Measurements from ENCODE around the gene RCL1. TPM values are rescaled to one million over a fixed set of nuclear protein-coding genes. Genes with fewer than 3 reads are reported as not detected.
"Not testable (repeated sequence)": the region's sequence is repeated elsewhere in the genome, so short reads cannot be mapped to it uniquely, and the experiment has no call there.

The RCL1 gene
- polyA plus RNA-seq, 2 donors: 8.5 to 10.8 TPM

DNA sequence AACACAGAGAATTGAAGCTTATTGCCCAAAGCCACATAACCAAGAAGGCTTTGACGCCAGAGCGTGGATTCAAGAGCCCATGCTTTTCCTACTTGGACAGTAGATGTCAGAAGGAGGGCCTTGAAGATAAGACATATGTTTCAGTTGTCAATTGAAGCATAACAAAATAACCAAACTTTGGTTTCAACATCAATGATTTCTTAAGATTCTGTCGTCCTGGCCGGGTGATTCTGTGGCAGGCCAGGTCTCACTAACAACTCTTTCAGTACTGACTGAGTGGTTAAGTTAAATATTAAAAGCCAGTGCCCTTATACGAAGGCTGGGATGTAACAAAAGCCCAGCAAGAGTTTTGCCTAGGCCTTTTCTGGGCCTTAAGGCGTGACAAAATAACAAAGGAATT, 94.0 kb downstream of the RCL1 start:
- WGBS, 2 donors: 57 to 58% methylated on average over 6 of the region's 6 CpGs
- Histone ChIP-seq H3K36me3 (ENCODE audit: control insufficient read depth in 2 of 2, insufficient read depth in 2 of 2, low read length in 1 of 2) (no peaks in the 10 kb centered on the region), H3K4me3 (ENCODE audit: low read depth in 1 of 2, low read length in 2 of 2) (no peak overlapping the region), H3K27ac (ENCODE audit: low read depth in 2 of 2, low read length in 1 of 2) (no peak overlapping the region), H3K27me3 (ENCODE audit: control insufficient read depth in 1 of 2, insufficient read depth in 2 of 2, low read length in 2 of 2) (no peaks in the 10 kb centered on the region), H3K9me3 (ENCODE audit: control insufficient read depth in 2 of 2, insufficient read depth in 1 of 2, low read depth in 1 of 2, low read length in 1 of 2) (no peaks in the 10 kb centered on the region), H3K4me1 (ENCODE audit: control insufficient read depth in 2 of 2, insufficient read depth in 2 of 2, low read length in 1 of 2) (no peaks in the 10 kb centered on the region)

DNA sequence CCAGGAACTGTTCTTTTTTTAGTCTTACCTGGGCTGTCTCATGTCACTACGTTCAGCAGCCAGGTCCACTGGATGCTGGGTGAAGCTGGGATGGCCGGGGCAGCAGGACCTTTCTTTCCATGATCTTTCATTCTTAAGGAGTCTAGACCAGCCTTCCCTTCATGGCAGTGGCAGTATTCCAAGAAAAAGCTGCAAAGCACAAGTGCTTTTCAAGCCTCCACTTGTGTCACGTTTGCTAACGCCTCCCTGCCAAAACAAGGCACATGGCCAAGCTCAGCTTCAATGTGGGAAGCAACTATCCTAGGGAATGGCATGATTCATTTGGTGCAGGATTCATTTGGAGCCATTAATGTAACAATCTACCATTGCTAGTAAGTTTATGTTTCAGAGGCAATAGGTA, 94.8 kb downstream of the RCL1 start:
- 22 to 41% methylated on average over 4 of the region's 4 CpGs for whole genome bisulfite sequencing, 2 donors

DNA sequence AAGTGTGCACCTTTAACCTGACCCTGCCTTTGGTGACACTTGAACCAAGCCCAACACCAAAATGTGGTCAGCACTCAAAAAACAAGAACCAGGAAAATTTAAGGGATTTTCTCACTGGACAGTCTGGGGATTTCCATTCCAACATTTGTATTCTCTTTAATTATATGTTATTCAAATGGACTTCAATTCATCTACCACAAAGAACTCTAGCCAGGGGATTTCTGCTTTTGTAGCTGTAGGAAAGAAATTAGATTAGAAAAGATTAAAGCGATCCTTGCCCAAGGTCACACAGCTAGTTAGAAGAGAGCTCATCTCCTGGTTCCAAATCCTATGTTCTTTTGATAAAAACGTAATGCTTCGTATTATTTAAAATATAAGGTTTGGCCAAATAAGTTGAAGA, 97.5 kb downstream of the RCL1 start:
- H3K9me3 ChIP-seq (ENCODE audit: control insufficient read depth in 2 of 2, insufficient read depth in 1 of 2, low read depth in 1 of 2, low read length in 1 of 2): no peaks in the 10 kb centered on the region
- H3K27ac ChIP-seq (ENCODE audit: low read depth in 2 of 2, low read length in 1 of 2): no peak overlapping the region
- H3K4me1 ChIP-seq (ENCODE audit: control insufficient read depth in 2 of 2, insufficient read depth in 2 of 2, low read length in 1 of 2): no peaks in the 10 kb centered on the region
- no peaks in the 10 kb centered on the region for H3K27me3 ChIP-seq (ENCODE audit: control insufficient read depth in 1 of 2, insufficient read depth in 2 of 2, low read length in 2 of 2)
- no peak overlapping the region for H3K4me3 ChIP-seq (ENCODE audit: low read depth in 1 of 2, low read length in 2 of 2)
- no peaks in the 10 kb centered on the region for H3K36me3 ChIP-seq (ENCODE audit: control insufficient read depth in 2 of 2, insufficient read depth in 2 of 2, low read length in 1 of 2)
- WGBS, 2 donors: 75 to 78% methylated on average over 3 of the region's 3 CpGs

More for the DNA sequence above, 94.8 kb downstream of the RCL1 start:
- no peak overlapping the region for H3K4me3 ChIP-seq (ENCODE audit: low read depth in 1 of 2, low read length in 2 of 2)
- H3K36me3 ChIP-seq (ENCODE audit: control insufficient read depth in 2 of 2, insufficient read depth in 2 of 2, low read length in 1 of 2): no peaks in the 10 kb centered on the region
- H3K27me3 ChIP-seq (ENCODE audit: control insufficient read depth in 1 of 2, insufficient read depth in 2 of 2, low read length in 2 of 2): no peaks in the 10 kb centered on the region
- H3K4me1 ChIP-seq (ENCODE audit: control insufficient read depth in 2 of 2, insufficient read depth in 2 of 2, low read length in 1 of 2): no peaks in the 10 kb centered on the region
- H3K9me3 ChIP-seq (ENCODE audit: control insufficient read depth in 2 of 2, insufficient read depth in 1 of 2, low read depth in 1 of 2, low read length in 1 of 2): no peaks in the 10 kb centered on the region
- no peak overlapping the region for H3K27ac ChIP-seq (ENCODE audit: low read depth in 2 of 2, low read length in 1 of 2)

DNA sequence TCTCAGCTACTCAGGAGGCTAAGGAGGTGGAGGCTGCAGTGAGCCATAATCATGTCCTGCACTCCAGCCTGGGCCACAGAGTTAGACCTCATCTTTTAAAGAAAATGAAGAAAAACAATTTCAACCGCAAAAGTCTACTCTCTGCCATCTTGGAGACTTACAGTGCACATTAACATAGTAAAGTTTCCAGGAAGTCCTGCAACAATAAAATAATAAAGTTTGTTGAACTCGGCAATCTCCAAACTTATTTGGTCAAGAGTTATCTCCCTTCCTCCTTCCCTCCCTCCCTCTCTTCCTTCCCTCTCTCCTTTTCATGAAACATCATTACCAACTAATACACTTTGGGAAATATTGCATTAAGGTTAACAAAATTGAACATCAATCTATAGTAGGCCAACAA, 98.2 kb downstream of the RCL1 start:
- Histone ChIP-seq H3K9me3 (ENCODE audit: control insufficient read depth in 2 of 2, insufficient read depth in 1 of 2, low read depth in 1 of 2, low read length in 1 of 2) (no peaks in the 10 kb centered on the region), H3K4me3 (ENCODE audit: low read depth in 1 of 2, low read length in 2 of 2) (no peak overlapping the region), H3K4me1 (ENCODE audit: control insufficient read depth in 2 of 2, insufficient read depth in 2 of 2, low read length in 1 of 2) (no peaks in the 10 kb centered on the region), H3K27ac (ENCODE audit: low read depth in 2 of 2, low read length in 1 of 2) (no peak overlapping the region), H3K36me3 (ENCODE audit: control insufficient read depth in 2 of 2, insufficient read depth in 2 of 2, low read length in 1 of 2) (no peaks in the 10 kb centered on the region), H3K27me3 (ENCODE audit: control insufficient read depth in 1 of 2, insufficient read depth in 2 of 2, low read length in 2 of 2) (no peaks in the 10 kb centered on the region)
- WGBS, 2 donors: 42 to 44% methylated on average over 2 of the region's 2 CpGs

- H3K27ac ChIP-seq (ENCODE audit: low read depth in 2 of 2, low read length in 1 of 2): no peak overlapping the region
- WGBS, 2 donors: 99% methylated on average over 3 of the region's 3 CpGs
Measured at GRCh38 chr9:4891674-4892073, 98.9 kb downstream of the RCL1 start.

GRCh38 chr9:4892501-4893194, 99.9 kb downstream of the RCL1 start:
- H3K27me3 ChIP-seq (ENCODE audit: control insufficient read depth in 1 of 2, insufficient read depth in 2 of 2, low read length in 2 of 2): no peaks in the 10 kb centered on the region
- no peaks in the 10 kb centered on the region for H3K4me1 ChIP-seq (ENCODE audit: control insufficient read depth in 2 of 2, insufficient read depth in 2 of 2, low read length in 1 of 2)
- WGBS, 2 donors: 90 to 96% methylated on average over 5 of the region's 5 CpGs
- no peak overlapping the region for H3K4me3 ChIP-seq (ENCODE audit: low read depth in 1 of 2, low read length in 2 of 2)
- no peaks in the 10 kb centered on the region for H3K36me3 ChIP-seq (ENCODE audit: control insufficient read depth in 2 of 2, insufficient read depth in 2 of 2, low read length in 1 of 2)
- H3K9me3 ChIP-seq (ENCODE audit: control insufficient read depth in 2 of 2, insufficient read depth in 1 of 2, low read depth in 1 of 2, low read length in 1 of 2): no peaks in the 10 kb centered on the region
- no peak overlapping the region for H3K27ac ChIP-seq (ENCODE audit: low read depth in 2 of 2, low read length in 1 of 2)

More at GRCh38 chr9:4891674-4892073, 98.9 kb downstream of the RCL1 start:
- no peaks in the 10 kb centered on the region for H3K27me3 ChIP-seq (ENCODE audit: control insufficient read depth in 1 of 2, insufficient read depth in 2 of 2, low read length in 2 of 2)
- H3K4me3 ChIP-seq (ENCODE audit: low read depth in 1 of 2, low read length in 2 of 2): no peak overlapping the region
- H3K9me3 ChIP-seq (ENCODE audit: control insufficient read depth in 2 of 2, insufficient read depth in 1 of 2, low read depth in 1 of 2, low read length in 1 of 2): no peaks in the 10 kb centered on the region
- H3K4me1 ChIP-seq (ENCODE audit: control insufficient read depth in 2 of 2, insufficient read depth in 2 of 2, low read length in 1 of 2): no peaks in the 10 kb centered on the region
- H3K36me3 ChIP-seq (ENCODE audit: control insufficient read depth in 2 of 2, insufficient read depth in 2 of 2, low read length in 1 of 2): no peaks in the 10 kb centered on the region

DNA sequence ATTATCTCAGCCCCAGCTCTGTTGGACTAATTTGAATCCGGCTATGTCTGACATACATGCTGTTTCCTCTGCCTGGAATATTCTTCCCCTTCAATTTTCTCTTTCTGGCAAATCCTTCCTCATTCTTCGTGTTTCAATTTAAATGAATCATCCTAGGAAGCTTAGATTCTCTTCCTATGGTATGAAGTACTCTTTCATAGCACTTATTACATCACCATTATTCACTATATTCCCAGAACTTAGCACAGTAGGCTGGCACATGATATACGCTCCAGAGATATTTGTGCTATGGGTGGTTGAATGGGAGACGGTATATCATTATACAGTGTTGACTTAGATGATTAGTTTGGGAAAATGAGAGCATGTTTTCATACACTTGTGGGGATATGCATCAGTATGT, 101.3 kb downstream of the RCL1 start:
- no peaks in the 10 kb centered on the region for H3K36me3 ChIP-seq (ENCODE audit: control insufficient read depth in 2 of 2, insufficient read depth in 2 of 2, low read length in 1 of 2)
- H3K27ac ChIP-seq (ENCODE audit: low read depth in 2 of 2, low read length in 1 of 2): no peak overlapping the region
- H3K9me3 ChIP-seq (ENCODE audit: control insufficient read depth in 2 of 2, insufficient read depth in 1 of 2, low read depth in 1 of 2, low read length in 1 of 2): no peaks in the 10 kb centered on the region
- H3K4me3 ChIP-seq (ENCODE audit: low read depth in 1 of 2, low read length in 2 of 2): no peak overlapping the region
- WGBS, 2 donors: 65 to 76% methylated on average over 4 of the region's 4 CpGs
- no peaks in the 10 kb centered on the region for H3K27me3 ChIP-seq (ENCODE audit: control insufficient read depth in 1 of 2, insufficient read depth in 2 of 2, low read length in 2 of 2)
- no peaks in the 10 kb centered on the region for H3K4me1 ChIP-seq (ENCODE audit: control insufficient read depth in 2 of 2, insufficient read depth in 2 of 2, low read length in 1 of 2)

DNA sequence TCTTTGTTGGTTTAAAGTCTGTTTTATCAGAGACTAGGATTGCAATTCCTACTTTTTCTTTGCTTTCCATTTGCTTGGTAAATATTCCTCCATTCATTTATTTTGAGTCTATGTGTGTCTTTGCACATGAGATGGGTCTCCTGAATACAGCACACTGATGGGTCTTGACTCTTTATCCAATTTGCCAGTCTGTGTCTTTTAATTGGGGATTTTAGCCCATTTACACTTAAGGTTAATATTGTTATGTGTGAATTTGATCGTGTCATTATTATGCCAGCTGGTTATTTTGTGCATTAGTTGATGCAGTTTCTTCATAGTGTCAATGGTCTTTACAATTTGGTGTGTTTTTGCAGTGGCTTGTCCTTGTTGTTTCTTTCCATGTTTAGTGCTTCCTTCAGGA, 107.1 kb downstream of the RCL1 start:
- H3K9me3 ChIP-seq (ENCODE audit: control insufficient read depth in 2 of 2, insufficient read depth in 1 of 2, low read depth in 1 of 2, low read length in 1 of 2); H3K27ac ChIP-seq (ENCODE audit: low read depth in 2 of 2, low read length in 1 of 2); H3K27me3 ChIP-seq (ENCODE audit: control insufficient read depth in 1 of 2, insufficient read depth in 2 of 2, low read length in 2 of 2); H3K4me3 ChIP-seq (ENCODE audit: low read depth in 1 of 2, low read length in 2 of 2); H3K36me3 ChIP-seq (ENCODE audit: control insufficient read depth in 2 of 2, insufficient read depth in 2 of 2, low read length in 1 of 2); H3K4me1 ChIP-seq (ENCODE audit: control insufficient read depth in 2 of 2, insufficient read depth in 2 of 2, low read length in 1 of 2): not testable (repeated sequence)
- 95% methylated on average over 1 of the region's 1 CpG for WGBS, 2 donors

- not testable (repeated sequence) for H3K4me3 ChIP-seq (ENCODE audit: low read depth in 1 of 2, low read length in 2 of 2); H3K27me3 ChIP-seq (ENCODE audit: control insufficient read depth in 1 of 2, insufficient read depth in 2 of 2, low read length in 2 of 2); H3K4me1 ChIP-seq (ENCODE audit: control insufficient read depth in 2 of 2, insufficient read depth in 2 of 2, low read length in 1 of 2); H3K36me3 ChIP-seq (ENCODE audit: control insufficient read depth in 2 of 2, insufficient read depth in 2 of 2, low read length in 1 of 2); H3K9me3 ChIP-seq (ENCODE audit: control insufficient read depth in 2 of 2, insufficient read depth in 1 of 2, low read depth in 1 of 2, low read length in 1 of 2)
- WGBS, 2 donors: 45 to 50% methylated on average over 11 of the region's 11 CpGs
- H3K27ac ChIP-seq (ENCODE audit: low read depth in 2 of 2, low read length in 1 of 2): peak overlapping the region; percentile 47 to 79
Measured at GRCh38 chr9:4901401-4902134, 108.8 kb downstream of the RCL1 start.

GRCh38 chr9:4902135-4902475, 109.4 kb downstream of the RCL1 start:
- Histone ChIP-seq H3K4me3 (ENCODE audit: low read depth in 1 of 2, low read length in 2 of 2) (no peak overlapping the region), H3K27ac (ENCODE audit: low read depth in 2 of 2, low read length in 1 of 2) (peak overlapping the region; percentile 47 to 60), H3K36me3 (ENCODE audit: control insufficient read depth in 2 of 2, insufficient read depth in 2 of 2, low read length in 1 of 2) (no peaks in the 10 kb centered on the region), H3K4me1 (ENCODE audit: control insufficient read depth in 2 of 2, insufficient read depth in 2 of 2, low read length in 1 of 2) (peaks cover 0 to 5% of the 10 kb centered on the region in 2 donors), H3K9me3 (ENCODE audit: control insufficient read depth in 2 of 2, insufficient read depth in 1 of 2, low read depth in 1 of 2, low read length in 1 of 2) (no peaks in the 10 kb centered on the region), H3K27me3 (ENCODE audit: control insufficient read depth in 1 of 2, insufficient read depth in 2 of 2, low read length in 2 of 2) (no peaks in the 10 kb centered on the region)
- WGBS, 2 donors: 83 to 87% methylated on average over 8 of the region's 8 CpGs

All from esophagus (tissue), 2 donors.